Measurements from ENCODE around the gene SPINK1.
"Not testable (repeated sequence)": the region's sequence is repeated elsewhere in the genome, so short reads cannot be mapped to it uniquely, and the experiment has no call there.

Gene SPINK1

GRCh38 chr5:147809830-147810666, 21.4 kb downstream of the SPINK1 start:
- DNase-seq (ENCODE audit: low read depth in 2 of 3, low spot score in 2 of 3): no peak

- no peak for DNase-seq (ENCODE audit: low read depth in 2 of 3, low spot score in 2 of 3)
These were observed 26.4 kb downstream of the SPINK1 start for GRCh38 chr5:147805030-147805454.

GRCh38 chr5:147804334-147804733, 27.1 kb downstream of the SPINK1 start:
- no peak for DNase-seq (ENCODE audit: low read depth in 2 of 3, low spot score in 2 of 3)

GRCh38 chr5:147803926-147804325, 27.5 kb downstream of the SPINK1 start:
- no peak for DNase-seq (ENCODE audit: low read depth in 2 of 3, low spot score in 2 of 3)

GRCh38 chr5:147803161-147803560, 28.3 kb downstream of the SPINK1 start:
- DNase-seq (ENCODE audit: low read depth in 2 of 3, low spot score in 2 of 3): not testable (repeated sequence)

- DNase-seq (ENCODE audit: low read depth in 2 of 3, low spot score in 2 of 3): no peak
These were observed 30.0 kb downstream of the SPINK1 start for GRCh38 chr5:147801461-147801860.

GRCh38 chr5:147800491-147800890, 31.0 kb downstream of the SPINK1 start:
- no peak for DNase-seq (ENCODE audit: low read depth in 2 of 3, low spot score in 2 of 3)

- DNase-seq (ENCODE audit: low read depth in 2 of 3, low spot score in 2 of 3): no peak
These were observed 34.7 kb downstream of the SPINK1 start for GRCh38 chr5:147796556-147797308.

- no peak for DNase-seq (ENCODE audit: low read depth in 2 of 3, low spot score in 2 of 3)
These were observed 40.3 kb downstream of the SPINK1 start for GRCh38 chr5:147791181-147791580.

GRCh38 chr5:147789820-147790219, 41.7 kb downstream of the SPINK1 start:
- DNase-seq (ENCODE audit: low read depth in 2 of 3, low spot score in 2 of 3): no peak

- DNase-seq (ENCODE audit: low read depth in 2 of 3, low spot score in 2 of 3): no peak
These were observed 43.4 kb downstream of the SPINK1 start for GRCh38 chr5:147788023-147788422.

- no peak for DNase-seq (ENCODE audit: low read depth in 2 of 3, low spot score in 2 of 3)
These were observed 45.3 kb downstream of the SPINK1 start for GRCh38 chr5:147786142-147786541.

- no peak for DNase-seq (ENCODE audit: low read depth in 2 of 3, low spot score in 2 of 3)
These were observed 47.1 kb downstream of the SPINK1 start for GRCh38 chr5:147784146-147784987.

- DNase-seq (ENCODE audit: low read depth in 2 of 3, low spot score in 2 of 3): peak; percentile 41 to 75 (median 60)
These were observed 49.1 kb downstream of the SPINK1 start, which contains the start of gene JAKMIP2 for GRCh38 chr5:147782110-147783028. JAKMIP2 (minus strand) TSS chr5:147782728; CDS start chr5:147671806, 110,922 bp downstream.

- DNase-seq (ENCODE audit: low read depth in 2 of 3, low spot score in 2 of 3): no peak
These were observed 50.4 kb downstream of the SPINK1 start for GRCh38 chr5:147780924-147781573.

GRCh38 chr5:147779694-147780093, 51.8 kb downstream of the SPINK1 start:
- DNase-seq (ENCODE audit: low read depth in 2 of 3, low spot score in 2 of 3): no peak

- DNase-seq (ENCODE audit: low read depth in 2 of 3, low spot score in 2 of 3): no peak
These were observed 54.5 kb downstream of the SPINK1 start for GRCh38 chr5:147776989-147777388.

All from activated CD8-positive, alpha-beta memory T cell treated with anti-CD3 and anti-CD28 coated beads for 48 hours (primary cell).